RPMI8226 (cell line): ENCODE results near the gene DYDC1.
"Not testable (repeated sequence)": the region's sequence is repeated elsewhere in the genome, so short reads cannot be mapped to it uniquely, and the experiment has no call there.

Experiments used
- DNase-seq: peaks from one replicate; pipeline ENCODE4 v3.0.0-alpha.2; 2015

DYDC1 gene

GRCh38 chr10:80333983-80334382, 22.6 kb downstream of the DYDC1 start:
- no peak for DNase-seq

- no peak for DNase-seq
Measured at GRCh38 chr10:80324891-80325364, 31.6 kb downstream of the DYDC1 start.

- DNase-seq, result no peak
Measured at GRCh38 chr10:80324086-80324485, 32.5 kb downstream of the DYDC1 start.

GRCh38 chr10:80323311-80323710, 33.2 kb downstream of the DYDC1 start:
- no peak for DNase-seq

GRCh38 chr10:80322711-80323110, 33.8 kb downstream of the DYDC1 start:
- no peak for DNase-seq

GRCh38 chr10:80322158-80322557, 34.4 kb downstream of the DYDC1 start:
- no peak for DNase-seq

GRCh38 chr10:80321183-80321582, 35.4 kb downstream of the DYDC1 start:
- DNase-seq, result no peak

- DNase-seq, result no peak
Measured at GRCh38 chr10:80320377-80320776, 36.2 kb downstream of the DYDC1 start.

- DNase-seq, result no peak
Measured at GRCh38 chr10:80319725-80320290, 36.7 kb downstream of the DYDC1 start.

- no peak for DNase-seq
Measured at GRCh38 chr10:80319318-80319717, 37.2 kb downstream of the DYDC1 start.

- DNase-seq, result no peak
Measured at GRCh38 chr10:80318742-80319141, 37.8 kb downstream of the DYDC1 start.

- no peak for DNase-seq
Measured at GRCh38 chr10:80315391-80315790, 41.2 kb downstream of the DYDC1 start.

- no peak for DNase-seq
Measured at GRCh38 chr10:80313523-80313922, 43.0 kb downstream of the DYDC1 start.

GRCh38 chr10:80305989-80306388, 50.6 kb downstream of the DYDC1 start:
- DNase-seq, result not testable (repeated sequence)

- DNase-seq, result no peak
Measured at GRCh38 chr10:80296942-80297341, 59.6 kb downstream of the DYDC1 start.

GRCh38 chr10:80292607-80293239, 63.8 kb downstream of the DYDC1 start:
- DNase-seq, result no peak

GRCh38 chr10:80290474-80291220, 65.9 kb downstream of the DYDC1 start:
- DNase-seq, result no peak

GRCh38 chr10:80289451-80290287, 66.9 kb downstream of the DYDC1 start, which contains the start of gene MAT1A:
Gene MAT1A, minus strand, starts transcription at chr10:80289658. Its CDS starts 235 bp downstream, at chr10:80289423.
- DNase-seq, result peak; percentile 23

GRCh38 chr10:80288849-80289248, 67.7 kb downstream of the DYDC1 start:
- DNase-seq, result no peak
